Left renal cortex interstitium (tissue), 4 donors: ENCODE data around the gene CAMTA1. TPM values are rescaled to one million over a fixed set of nuclear protein-coding genes. Genes with fewer than 3 reads are reported as not detected.

Source experiments
- DNase-seq, 4 donors: peaks; one replicate each; pipeline ENCODE4 v3.0.0-alpha.2; 2013; ENCODE audit warnings: low read depth in 4 of 4, low spot score in 2 of 4, missing footprints in 1 of 4
- polyA plus RNA-seq, 4 donors: library from polyadenylated mRNA; unstranded; fragments of 120-200 nt; gene quantifications; one replicate each; pipeline ENCODE4 v1.2.1, GENCODE V29; 2013; ENCODE audit not compliant: insufficient read length in 4 of 4

The CAMTA1 gene
- polyA plus RNA-seq, 4 donors = 76.8 to 91.3 (median 85.3) TPM

DNA sequence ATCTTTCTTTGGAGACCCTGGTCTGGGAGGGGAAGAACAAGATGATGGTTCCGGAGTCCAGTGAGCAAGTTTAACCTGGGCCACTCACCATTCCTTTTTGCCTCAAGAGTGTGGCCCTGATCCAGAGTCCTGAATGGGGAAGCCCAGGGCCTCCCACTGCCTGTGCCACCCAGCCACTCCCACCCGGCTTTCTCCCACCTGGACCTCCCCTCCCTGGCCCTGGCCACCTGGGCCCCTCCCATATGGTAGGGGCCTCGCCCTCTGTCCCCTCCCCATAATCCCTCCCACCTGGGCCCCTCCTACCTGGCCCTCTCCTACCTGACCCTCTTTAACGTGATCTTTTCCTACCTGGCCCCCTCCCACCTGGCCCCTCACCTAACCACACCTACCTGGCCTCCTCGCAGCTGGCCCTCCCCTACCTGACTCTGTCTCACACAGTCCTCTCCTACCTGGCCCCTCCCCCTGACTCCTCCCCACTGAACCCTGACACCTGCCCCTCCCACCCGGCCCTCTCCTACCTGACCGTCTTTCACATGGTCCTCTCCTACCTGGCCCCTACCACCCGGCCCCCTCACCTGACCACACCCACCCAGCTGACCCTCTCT is 765.1 kb downstream of the CAMTA1 start:
- no peak for DNase-seq

DNA sequence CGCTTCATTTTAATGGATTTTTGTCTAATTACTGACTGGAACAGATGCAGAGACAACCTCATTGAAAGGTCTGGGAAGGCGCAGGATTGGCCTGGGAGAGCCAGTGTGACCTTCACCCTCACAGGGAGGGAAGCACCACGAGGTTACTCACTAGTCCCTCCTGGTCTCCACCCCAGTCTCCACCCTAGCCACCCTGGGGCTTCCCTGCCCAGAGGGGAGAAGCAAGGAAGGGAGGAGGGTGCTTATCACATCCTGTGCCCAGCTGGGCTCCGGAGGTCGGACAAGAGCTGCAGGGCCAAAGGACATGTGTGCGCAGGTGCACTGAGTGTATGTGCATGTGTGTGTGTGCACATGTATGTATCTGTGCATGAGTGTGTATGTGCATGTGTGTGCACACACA is 765.7 kb downstream of the CAMTA1 start:
- no peak for DNase-seq

DNA sequence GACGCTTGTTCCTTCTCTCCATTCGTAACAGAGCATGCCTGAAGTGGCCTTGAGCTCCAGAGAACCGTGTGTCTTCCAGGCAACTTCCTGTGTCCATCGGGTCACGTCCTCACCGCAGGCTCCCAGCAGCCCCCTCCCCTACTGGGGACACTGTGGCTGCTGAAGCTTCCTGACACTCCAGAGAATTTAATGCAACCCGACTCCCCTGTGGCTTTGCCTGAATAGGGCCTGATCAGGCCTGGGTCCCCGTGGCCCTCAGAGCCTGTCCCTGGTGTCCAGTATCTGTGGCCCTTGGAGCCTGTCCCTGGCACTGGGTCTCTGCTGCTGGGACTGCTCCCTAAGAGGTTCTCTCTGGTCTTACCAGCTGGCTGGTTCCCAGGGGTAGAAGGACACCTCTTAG is 766.2 kb downstream of the CAMTA1 start:
- DNase-seq = no peak

DNA sequence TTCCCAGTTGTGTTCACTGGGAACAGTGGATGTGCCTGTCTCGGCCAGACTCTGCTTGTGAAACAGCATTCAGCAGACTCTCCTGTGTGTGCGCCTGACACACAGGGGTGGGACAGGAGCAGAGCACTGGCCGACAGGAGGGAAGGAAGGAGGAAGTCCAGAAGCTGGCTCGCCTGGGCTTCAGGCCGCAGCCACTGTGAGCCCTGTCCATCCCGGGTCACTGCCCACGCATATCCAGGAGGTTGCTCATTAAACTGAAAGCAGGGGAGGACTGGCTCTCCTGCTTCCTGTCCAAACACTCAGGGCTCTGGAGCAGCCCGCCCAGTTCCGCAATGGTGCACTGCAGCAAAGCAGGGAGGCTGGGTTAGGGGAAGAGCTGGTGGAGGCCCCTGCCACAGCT is 767.1 kb downstream of the CAMTA1 start:
- DNase-seq = no peak

DNA sequence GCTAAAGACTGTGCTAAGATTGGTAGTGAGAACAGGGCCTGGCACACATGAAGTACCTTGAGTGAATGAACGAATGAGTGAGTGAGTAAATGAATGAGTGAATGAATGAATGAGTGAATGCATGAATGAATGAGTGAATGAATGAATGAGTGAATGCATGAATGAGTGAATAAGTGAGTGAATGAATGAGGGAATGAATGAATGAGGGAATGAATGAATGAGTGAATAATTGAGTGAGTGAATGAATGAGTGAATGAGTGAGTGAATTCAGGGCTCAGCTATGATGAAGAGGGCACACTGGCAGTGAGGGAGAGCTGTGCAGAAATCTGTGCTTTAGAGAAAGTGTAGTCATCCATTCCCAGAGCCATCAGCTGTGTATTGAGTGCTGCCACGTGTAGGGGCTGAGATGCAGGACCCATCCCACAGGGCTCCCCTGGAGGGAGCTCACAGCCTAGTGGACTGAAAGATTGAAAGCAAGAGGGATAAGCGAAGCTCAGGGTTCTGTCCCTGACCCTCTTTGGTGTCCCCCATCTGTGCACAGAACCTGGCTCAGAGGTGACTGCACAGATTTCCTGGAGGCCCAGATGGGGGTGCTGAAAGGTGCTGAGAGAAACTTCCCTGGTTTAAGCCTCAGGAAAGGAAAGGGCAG is 767.9 kb downstream of the CAMTA1 start:
- DNase-seq = no peak

DNA sequence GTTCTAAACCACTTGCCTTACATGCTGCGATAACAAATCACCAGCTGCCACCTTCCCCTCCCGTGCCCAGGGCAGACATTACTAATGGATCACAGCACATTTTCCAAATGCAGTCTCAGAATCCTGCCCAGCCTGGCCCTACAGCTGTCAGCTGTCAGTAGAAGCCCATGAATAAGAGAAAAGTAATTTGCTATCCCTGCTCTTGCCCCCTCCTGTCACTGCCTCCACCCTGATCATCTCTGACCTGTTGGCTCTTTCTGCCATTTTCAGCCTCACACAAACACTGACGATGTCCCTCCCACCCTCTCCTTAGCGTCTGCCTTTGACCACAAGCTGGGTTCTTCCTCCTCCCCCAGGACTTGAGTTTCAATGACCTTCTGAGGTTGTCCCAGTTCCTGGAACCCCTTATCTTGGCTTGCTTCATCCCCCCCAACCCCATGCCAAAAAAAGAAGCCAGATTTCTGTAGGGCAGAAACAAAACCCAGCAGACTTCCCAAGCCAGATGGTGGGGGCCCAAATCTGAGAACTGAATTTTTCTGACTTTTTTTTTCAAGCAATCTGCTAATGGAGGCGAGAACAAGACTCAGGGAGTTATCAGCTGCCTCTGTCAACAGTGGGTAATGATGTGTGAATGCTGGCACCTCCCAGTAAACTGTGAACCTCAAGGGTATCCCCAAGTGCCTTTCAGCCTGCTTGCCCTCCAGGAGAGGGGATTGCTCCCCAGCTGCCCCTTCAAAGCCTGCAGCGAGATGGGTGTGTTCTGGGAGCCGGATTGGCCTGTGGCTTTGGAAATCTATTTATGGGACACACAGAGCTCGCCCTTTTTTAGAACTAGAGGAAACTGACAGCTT is 769.4 kb downstream of the CAMTA1 start:
- DNase-seq = no peak

DNA sequence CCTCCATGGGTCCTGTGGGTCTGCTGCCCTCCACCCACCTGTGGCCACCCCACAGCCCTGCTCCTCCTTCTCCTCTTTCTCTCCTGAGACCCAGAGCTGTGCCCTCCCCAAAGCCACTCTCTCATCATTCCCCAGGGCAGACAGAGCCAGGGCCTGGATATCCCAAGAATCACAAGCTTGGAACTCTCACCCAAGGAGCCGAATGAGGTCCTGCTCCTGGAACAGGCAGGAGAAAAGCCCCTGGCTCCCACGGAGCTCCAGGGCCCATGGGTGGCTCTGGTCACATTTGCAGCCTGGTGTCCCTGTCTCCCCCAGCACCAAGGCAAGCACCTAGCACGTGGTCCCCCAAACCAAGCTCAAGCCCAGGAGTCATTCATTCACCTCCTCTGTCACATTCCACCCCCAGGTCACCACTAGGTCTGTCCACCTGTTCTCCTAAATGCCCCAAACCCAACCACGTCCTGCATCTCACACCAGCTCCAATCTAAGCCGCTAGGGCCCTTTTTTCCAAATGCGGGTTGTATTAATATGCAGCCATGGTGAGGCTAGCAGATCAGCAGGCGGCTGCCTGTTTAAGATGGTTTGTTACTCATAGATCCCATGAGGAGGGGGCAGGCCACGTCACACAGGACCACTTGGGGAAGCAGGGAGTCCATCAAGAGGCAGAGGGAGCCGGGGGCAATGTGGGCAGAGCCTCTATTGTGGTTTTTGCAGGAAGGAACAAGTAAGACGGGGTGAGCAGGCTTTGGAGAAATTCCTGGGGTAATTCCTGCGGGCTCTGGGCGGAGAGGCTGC is 770.3 kb downstream of the CAMTA1 start:
- DNase-seq = no peak

DNA sequence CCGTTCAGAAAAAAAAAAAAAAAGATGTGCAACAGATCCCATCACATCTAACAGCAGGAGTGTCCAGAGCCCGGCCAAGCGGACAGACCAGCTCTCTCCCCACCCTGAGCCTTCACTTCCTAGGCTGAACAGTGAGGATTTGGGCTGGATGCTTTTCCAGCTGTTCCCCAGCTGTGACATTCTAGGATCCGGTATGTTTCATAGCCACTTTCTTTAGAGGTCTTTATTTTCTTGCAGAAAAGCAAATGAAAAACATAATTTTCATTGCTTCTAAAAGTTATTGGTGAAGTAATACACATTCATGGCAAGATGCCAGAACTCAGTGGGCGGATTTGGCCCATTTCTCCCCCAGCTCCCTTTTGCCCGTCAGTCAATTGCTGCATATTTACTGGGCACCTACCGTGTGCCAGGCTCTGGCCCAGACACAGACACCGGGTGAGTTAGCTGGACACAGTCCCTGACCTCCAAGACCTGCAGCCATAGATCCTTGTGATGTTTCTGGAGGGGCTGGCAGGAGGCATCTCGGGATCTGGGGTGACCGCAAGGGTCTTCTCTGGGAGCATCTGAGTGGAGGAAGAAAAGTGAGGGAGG is 772.1 kb downstream of the CAMTA1 start:
- no peak for DNase-seq

DNA sequence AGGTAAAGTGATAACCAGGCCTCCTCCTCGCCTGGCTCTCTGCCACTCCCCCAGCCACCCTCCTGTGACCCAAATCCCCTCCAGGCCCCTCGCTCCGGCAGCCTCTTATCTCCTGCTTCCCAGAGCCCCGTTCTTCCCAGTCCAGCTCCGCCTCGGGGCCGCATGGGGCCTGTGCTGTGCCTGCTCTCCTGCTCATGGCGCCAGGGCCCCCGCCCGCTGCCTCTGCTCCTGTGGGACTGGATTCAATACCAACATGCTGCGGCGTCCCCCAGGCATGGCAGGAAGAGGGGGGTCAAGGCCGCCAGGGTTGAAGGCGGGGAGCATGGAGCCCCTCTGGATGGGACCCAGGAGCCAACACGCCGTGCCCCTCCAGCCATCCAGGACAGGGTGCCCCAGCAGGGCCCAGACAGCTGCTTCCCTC is 772.8 kb downstream of the CAMTA1 start:
- DNase-seq = no peak

DNA sequence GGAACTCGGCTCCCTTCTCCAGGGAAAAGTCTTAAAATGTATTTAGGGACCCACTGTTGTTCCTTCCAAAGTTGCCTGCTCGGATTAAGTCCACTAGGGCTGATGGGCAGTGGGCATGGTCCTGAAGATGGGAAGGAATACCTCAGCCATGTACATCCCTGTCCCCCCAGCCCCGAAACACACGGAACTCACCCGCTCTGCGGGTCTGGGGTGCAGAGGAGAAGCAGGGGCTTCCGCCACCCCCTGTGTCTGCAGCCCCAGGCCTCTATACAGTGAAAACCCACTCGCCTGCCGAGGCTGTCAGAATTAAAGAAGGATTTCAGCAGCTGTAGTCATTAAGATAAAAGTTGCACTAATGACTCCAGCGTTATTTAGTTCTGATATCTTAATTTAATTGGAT is 773.2 kb downstream of the CAMTA1 start:
- DNase-seq = no peak

DNA sequence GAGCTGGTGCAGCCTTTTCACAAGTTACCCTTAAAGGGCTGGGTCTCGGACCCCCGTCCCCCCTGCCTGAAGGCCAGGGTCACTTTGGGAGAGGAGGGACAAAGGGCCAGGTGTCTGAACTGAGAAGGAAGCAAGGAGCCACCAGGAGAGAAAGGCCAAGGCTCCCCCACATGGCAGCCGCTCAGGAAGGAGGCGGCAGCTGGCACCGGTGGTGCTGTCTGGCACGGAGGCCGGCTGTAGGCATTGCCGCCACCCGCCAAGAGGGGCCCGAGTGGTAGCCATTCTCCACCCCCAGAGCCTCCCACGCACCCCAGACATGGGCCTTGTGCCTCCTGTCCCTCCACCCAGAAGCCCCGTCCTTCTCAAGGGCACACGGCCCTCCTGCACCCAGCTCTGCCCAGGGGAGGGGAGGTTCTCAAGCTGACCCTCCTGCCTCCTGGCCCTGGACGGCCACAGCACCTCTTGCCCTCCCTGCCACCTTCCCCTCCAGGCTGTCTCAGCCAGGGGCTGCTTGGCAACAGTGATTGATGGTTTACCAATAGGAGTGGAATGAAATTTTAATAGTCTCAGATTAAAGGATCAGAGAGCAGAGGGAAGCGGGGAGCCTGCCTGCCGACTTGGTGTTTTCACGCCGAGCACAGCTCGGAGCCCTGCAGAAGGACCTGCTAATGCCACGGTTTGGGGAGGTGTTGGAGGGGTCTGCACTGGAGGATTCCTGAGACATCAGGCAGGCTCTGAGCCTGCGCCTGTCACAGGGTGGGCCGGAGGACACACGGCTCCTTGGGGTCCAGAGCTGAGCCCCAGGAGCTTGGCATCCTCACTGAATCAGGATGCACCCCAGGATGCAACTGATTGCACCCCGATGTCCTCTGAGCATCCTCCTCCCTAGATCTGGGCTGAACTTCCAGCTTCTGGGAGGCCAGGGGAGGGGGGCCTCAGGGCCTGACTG is 773.9 kb downstream of the CAMTA1 start:
- DNase-seq = no peak

DNA sequence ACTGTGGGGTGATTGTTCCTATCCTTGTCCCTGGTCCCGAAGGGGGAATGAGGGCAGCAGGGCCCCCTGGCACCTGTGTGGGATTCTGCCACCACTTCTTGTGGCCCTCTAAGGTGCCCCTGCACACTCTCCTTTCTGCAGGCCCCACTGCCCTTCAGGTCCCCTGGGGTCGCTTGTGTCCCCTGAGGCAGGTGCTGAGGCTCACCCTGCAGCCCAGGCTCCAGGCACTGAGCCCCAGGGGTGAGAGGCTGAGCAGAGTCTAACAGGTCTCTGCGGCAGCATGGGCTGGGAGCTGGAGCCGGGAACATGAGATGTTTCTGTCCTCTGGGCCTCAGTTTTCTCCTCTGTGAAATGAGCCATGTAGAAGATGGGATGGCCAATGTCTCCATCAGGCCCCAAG is 774.9 kb downstream of the CAMTA1 start:
- no peak for DNase-seq

DNA sequence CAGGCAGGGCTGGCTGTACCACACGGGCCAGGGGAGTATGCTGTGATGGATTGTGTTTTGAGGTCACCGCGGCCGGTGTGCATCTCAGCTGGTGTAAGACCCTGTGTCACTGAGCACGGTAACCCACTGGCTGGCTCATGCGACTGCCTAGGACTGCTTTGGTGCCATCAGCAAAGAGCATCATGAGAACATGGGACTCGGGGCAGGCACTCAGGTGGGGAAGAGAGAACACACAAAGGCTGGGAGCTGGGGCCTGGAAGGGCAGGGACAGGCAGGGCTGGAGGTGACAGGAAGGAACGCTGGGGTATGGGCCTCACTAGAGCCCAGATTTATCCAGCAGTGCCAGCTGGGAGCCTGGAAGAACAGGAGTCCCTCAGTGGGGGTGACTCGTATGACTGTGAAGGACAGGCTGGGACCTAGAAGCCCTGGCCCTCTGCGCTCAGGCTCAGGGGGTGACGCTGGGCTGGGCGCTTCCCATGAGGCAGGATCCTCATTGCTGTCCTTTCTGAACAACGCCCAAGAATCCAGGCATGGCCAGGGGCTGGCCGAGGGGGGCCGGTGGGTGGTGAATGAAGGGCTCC is 775.4 kb downstream of the CAMTA1 start:
- no peak for DNase-seq

DNA sequence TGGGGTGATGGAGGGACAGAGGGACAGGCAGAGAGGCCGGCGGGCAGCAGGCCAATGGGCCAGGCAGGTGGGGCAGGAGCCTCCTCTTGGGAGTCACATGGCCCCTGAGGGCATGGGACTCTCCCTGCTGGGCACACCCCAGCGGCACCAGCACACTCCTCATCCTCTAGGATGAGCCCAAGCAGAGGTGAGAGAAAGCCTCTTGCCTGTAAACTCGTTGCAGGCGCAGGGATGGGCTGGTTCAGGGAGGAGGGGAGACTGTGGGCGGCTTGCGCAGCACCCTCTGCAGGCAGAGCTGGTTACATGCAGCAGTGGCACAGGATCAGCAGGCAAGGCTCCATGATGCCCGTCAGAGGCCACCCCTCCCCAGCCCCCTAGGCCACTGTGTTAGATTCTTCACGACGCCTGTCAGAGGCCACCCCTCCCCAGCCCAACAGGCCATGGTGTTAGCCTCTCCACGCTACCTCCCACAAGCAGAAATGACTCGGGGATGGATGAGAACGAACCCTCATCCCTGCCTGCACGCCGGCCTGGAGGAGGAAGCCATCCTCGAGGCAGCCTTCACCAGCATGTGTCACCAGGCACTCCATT is 776.2 kb downstream of the CAMTA1 start:
- no peak for DNase-seq

DNA sequence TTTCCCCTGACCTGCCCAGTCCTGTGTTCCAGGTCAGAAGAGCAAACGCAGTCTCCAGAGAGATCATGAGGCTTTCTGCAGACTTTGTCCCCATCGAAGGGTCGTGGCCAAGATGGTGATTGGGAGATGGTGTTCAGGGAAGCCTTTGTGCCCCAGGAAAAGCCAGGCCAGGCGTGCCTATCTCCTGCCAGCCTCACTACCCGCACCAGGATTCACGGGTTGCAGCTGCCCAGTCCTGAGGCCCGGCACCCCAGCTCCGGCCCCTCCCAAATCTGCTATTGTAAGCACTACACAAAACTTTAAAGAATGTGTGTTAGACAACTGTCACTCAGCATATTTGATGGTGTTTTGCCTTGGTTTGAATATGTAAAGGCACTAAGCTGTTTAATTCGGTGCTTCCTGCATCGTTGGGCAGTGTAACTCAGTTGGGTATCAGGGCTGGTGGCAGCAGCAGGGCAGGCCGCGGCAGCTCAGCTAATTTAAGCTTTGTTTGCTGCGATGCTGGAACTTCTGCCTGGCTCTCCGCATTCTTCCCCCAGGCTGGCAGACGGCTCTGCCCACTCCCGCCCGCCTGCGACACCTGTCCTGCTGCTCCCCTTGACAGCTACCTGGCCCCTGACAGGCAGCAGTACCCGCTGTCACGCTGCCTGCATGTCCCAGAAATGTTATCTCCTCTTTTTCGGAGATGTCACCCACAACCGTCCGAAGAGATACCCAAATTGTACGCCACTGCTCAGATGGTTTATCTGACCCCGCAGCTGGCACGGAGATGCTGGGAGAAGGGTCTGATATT is 776.9 kb downstream of the CAMTA1 start:
- no peak for DNase-seq

DNA sequence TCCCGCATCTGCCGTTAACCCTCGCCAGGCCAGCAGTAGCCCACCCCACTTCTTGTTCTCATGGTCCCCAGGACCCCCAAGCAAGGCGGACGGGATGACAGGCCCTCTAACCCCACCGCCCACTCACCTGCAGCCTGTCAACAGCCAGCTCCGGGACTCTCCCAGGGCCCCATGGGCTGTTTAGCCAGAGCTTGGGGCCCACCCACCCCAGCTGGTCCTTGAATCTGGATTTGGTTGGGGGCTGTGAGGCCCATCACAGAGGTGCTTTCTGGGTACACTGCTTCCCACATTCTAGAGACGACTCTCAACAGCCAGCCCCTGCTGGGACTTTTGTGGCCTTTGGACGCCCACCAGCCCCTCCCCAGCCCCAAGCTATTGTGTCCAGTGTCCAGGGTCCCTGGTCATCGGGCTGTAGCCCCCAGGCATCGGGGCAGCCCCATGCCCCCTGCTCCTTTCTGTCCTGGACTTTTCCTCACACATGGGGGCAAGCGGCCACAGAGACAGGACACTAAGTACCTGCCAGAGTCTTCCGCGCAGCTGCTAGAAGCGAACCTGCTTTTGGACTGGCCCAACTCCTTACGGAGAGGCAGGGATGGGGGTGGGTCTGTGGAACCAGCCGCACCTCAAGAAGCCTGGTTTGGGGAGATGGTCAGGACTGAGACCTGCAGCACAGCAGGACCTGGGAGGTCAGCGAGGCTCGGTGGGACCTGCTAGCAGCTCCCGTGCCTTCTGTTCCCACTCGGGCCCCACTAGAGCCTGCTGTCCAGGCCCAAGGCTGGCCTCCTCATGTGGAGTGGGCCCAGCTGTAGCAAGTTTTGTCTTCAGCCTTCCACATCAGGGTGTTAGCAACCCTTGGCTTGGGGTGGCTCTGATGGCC is 777.7 kb downstream of the CAMTA1 start:
- DNase-seq = no peak

DNA sequence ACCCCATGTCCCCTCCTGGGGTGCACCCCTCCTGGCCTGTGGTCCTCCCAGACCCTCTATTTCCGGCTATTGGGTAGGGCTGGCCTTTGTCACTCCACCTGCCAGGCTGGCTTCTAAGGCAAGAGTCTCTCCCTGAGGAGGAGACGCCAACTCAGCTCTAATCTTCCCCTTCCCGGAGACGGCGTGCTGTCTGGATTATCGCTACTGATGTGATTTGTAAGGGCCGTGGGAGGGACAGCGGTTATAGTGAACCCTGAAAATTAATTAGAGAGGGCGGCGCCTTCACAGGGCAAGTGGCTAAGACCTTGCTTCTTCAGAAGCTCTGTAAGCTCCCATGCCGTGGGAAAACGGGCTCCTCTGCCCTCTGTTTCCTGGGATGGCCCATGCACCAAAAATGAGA is 778.9 kb downstream of the CAMTA1 start:
- DNase-seq = no peak
